OCI-LY1 (cell line): ENCODE results near the gene DOCK1.

ENCODE experiments used
- H2AFZ ChIP-seq: fragments of 200-600 bp; sonication (generic), shearing (Covaris generic); 2 replicates; pipeline ENCODE4 v1.6.0; 2014; ENCODE audit warnings: antibody characterized with exemption, mild to moderate bottlenecking, low read length
- H3F3A ChIP-seq: fragments of 200-600 bp; sonication (generic), shearing (Covaris generic); 2 replicates; pipeline ENCODE4 v1.6.0; 2014; ENCODE audit warnings: mild to moderate bottlenecking, antibody characterized with exemption, low read length, moderate library complexity; ENCODE audit not compliant: insufficient read depth
- H3K27ac ChIP-seq: fragments of 200-600 bp; sonication (generic); 2 replicates; pipeline ENCODE4 v1.5.1; 2014; ENCODE audit warnings: low read length, mixed run types, mild to moderate bottlenecking, low read depth; ENCODE audit not compliant: poor library complexity, severe bottlenecking
- H3K27me3 ChIP-seq: fragments of 200-600 bp; sonication (generic); 2 replicates; pipeline ENCODE4 v1.6.0; 2014; ENCODE audit warnings: antibody characterized with exemption, mild to moderate bottlenecking, low read length, moderate library complexity; ENCODE audit not compliant: insufficient read depth
- H3K36me3 ChIP-seq: fragments of 200-600 bp; sonication (generic); 2 replicates; pipeline ENCODE4 v1.6.1; 2014; ENCODE audit warnings: mild to moderate bottlenecking, antibody characterized with exemption, low read length, moderate library complexity, mixed read lengths; ENCODE audit not compliant: insufficient read depth
- H3K4me1 ChIP-seq: fragments of 200-600 bp; sonication (generic); 2 replicates; pipeline ENCODE4 v1.5.1; 2014; ENCODE audit warnings: mild to moderate bottlenecking, low read length, moderate library complexity; ENCODE audit not compliant: insufficient read depth, severe bottlenecking
- H3K4me2 ChIP-seq: fragments of 200-600 bp; sonication (generic), shearing (Covaris generic); 2 replicates; pipeline ENCODE4 v1.6.1; 2014; ENCODE audit warnings: low read length
- H3K4me3 ChIP-seq: fragments of 200-600 bp; sonication (generic); 2 replicates; pipeline ENCODE4 v1.5.1; 2014; ENCODE audit warnings: low read length, low read depth, mild to moderate bottlenecking, mixed read lengths; ENCODE audit not compliant: poor library complexity, severe bottlenecking
- H3K79me2 ChIP-seq: fragments of 200-600 bp; shearing (Covaris generic); 2 replicates; pipeline ENCODE4 v1.6.1; 2016; ENCODE audit warnings: mixed run types, low read length, mixed read lengths; ENCODE audit not compliant: insufficient read depth
- H3K9ac ChIP-seq: fragments of 200-600 bp; sonication (generic), shearing (Covaris generic); 2 replicates; pipeline ENCODE4 v1.6.1; 2014; ENCODE audit warnings: mild to moderate bottlenecking, low read length, mixed read lengths
- H3K9me2 ChIP-seq: fragments of 200-600 bp; sonication (generic), shearing (Covaris generic); 2 replicates; pipeline ENCODE4 v1.6.1; 2014; ENCODE audit warnings: low read depth, mild to moderate bottlenecking, low read length, mixed read lengths
- H3K9me3 ChIP-seq: fragments of 200-600 bp; shearing (Covaris generic); 2 replicates; pipeline ENCODE4 v1.6.1; 2014; ENCODE audit warnings: low read length, mixed read lengths
- H4K20me1 ChIP-seq: fragments of 200-600 bp; sonication (generic), shearing (Covaris generic); 2 replicates; pipeline ENCODE4 v1.6.0; 2016; ENCODE audit warnings: mild to moderate bottlenecking, low read length; ENCODE audit not compliant: insufficient read depth
- CTCF ChIP-seq: fragments of 200-600 bp; sonication (generic), shearing (Covaris generic); IDR thresholded peaks from 2 replicates; pipeline ENCODE4 v1.5.1; 2017; ENCODE audit warnings: mild to moderate bottlenecking, antibody characterized with exemption, low read length, moderate library complexity, mixed read lengths
- EZH2 ChIP-seq: fragments of 200-600 bp; sonication (generic), shearing (Covaris generic); IDR thresholded peaks from 2 replicates; pipeline ENCODE4 v1.8.0; 2017; ENCODE audit warnings: borderline replicate concordance, mixed run types, mild to moderate bottlenecking, antibody characterized with exemption, low read length, moderate library complexity, mixed read lengths

DOCK1 gene

GRCh38 chr10:127497685-127498084, 592.5 kb downstream of the DOCK1 start:
- no peaks in the 10 kb centered on the region for H3K4me1 ChIP-seq
- no peaks in the 10 kb centered on the region for H3K79me2 ChIP-seq
- no peak overlapping the region for H3K9ac ChIP-seq
- no peak overlapping the region for H3K4me2 ChIP-seq
- no peak overlapping the region for H2AFZ ChIP-seq
- TF ChIP-seq CTCF = no peak
- TF ChIP-seq EZH2 = no peak
- no peak overlapping the region for H3K4me3 ChIP-seq
- H3K9me2 ChIP-seq = no peaks in the 10 kb centered on the region
- H3K36me3 ChIP-seq = no peaks in the 10 kb centered on the region
- H3K9me3 ChIP-seq = no peaks in the 10 kb centered on the region
- no peak overlapping the region for H3K27ac ChIP-seq
- H4K20me1 ChIP-seq = no peaks in the 10 kb centered on the region
- no peaks in the 10 kb centered on the region for H3F3A ChIP-seq
- no peaks in the 10 kb centered on the region for H3K27me3 ChIP-seq

DNA sequence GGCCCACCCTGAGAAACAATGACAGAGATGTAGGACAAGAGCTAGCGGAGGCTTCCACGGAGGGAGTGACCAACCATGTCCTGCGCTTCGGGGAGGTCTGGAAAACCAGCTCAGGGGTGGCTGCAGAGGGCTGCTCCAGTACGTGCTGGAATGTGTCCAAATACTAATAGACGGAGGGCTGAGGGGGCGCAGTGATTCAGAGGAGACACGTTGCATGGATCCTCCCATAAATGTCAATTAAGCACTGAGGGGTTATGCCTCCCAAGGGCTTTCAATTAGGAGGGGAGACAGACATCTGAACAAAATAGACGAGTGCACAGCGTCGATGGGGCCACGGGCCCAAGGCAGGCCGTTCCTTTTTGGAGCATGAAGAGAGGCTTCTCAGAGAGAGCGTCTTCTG, 592.9 kb downstream of the DOCK1 start:
- TF ChIP-seq EZH2 = no peak
- TF ChIP-seq CTCF = no peak
- no peaks in the 10 kb centered on the region for H3K27me3 ChIP-seq

DNA sequence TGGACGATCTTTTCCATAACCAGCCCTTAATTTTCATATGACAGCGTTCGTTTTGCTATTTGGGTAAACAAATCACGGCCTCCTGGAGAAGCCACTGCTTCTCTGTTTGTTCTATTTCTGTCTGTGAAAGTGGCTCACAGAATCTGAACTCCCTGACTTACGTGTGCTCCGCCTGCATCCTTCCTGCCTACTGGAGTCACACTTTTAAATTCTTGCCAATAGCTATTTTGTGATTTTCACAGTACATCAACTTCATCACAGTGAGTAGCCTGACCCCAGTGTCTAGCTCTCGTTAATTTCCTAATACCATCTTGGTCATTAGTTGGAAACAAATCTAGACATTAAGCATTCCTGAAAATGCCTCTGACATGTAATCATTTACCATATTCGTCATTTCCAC, 594.9 kb downstream of the DOCK1 start:
- H3K36me3 ChIP-seq = no peaks in the 10 kb centered on the region
- no peaks in the 10 kb centered on the region for H3K27me3 ChIP-seq
- no peak overlapping the region for H3K27ac ChIP-seq
- no peak overlapping the region for H3K9ac ChIP-seq
- no peak overlapping the region for H2AFZ ChIP-seq
- H3K79me2 ChIP-seq = no peaks in the 10 kb centered on the region
- no peaks in the 10 kb centered on the region for H3F3A ChIP-seq
- H3K4me1 ChIP-seq = no peaks in the 10 kb centered on the region
- no peak overlapping the region for H3K4me3 ChIP-seq
- H4K20me1 ChIP-seq = no peaks in the 10 kb centered on the region
- H3K9me2 ChIP-seq = no peaks in the 10 kb centered on the region
- H3K9me3 ChIP-seq = no peaks in the 10 kb centered on the region
- TF ChIP-seq EZH2 (no peak), CTCF (no peak)
- no peak overlapping the region for H3K4me2 ChIP-seq

More for the DNA sequence above, 592.9 kb downstream of the DOCK1 start:
- Histone ChIP-seq H3F3A (no peaks in the 10 kb centered on the region), H3K9ac (no peak overlapping the region), H3K36me3 (no peaks in the 10 kb centered on the region), H3K4me3 (no peak overlapping the region), H3K4me2 (no peak overlapping the region), H3K4me1 (no peaks in the 10 kb centered on the region), H3K9me2 (no peaks in the 10 kb centered on the region), H3K9me3 (no peaks in the 10 kb centered on the region), H2AFZ (no peak overlapping the region), H3K79me2 (no peaks in the 10 kb centered on the region), H4K20me1 (no peaks in the 10 kb centered on the region), H3K27ac (no peak overlapping the region)
